GM19468 (cell line): ENCODE measurements around the gene SEC22A.
"Not testable (repeated sequence)": the region's sequence is repeated elsewhere in the genome, so short reads cannot be mapped to it uniquely, and the experiment has no call there.

Source experiments
- ATAC-seq: cut with Tn5 transposase; IDR thresholded peaks from one replicate; pipeline ENCODE4 v1.9.1; 2021; ENCODE audit warnings: mild to moderate bottlenecking, moderate library complexity, moderate number of reproducible peaks; ENCODE audit not compliant: unreplicated experiment; ENCODE audit errors: extremely low read depth

The SEC22A gene

DNA sequence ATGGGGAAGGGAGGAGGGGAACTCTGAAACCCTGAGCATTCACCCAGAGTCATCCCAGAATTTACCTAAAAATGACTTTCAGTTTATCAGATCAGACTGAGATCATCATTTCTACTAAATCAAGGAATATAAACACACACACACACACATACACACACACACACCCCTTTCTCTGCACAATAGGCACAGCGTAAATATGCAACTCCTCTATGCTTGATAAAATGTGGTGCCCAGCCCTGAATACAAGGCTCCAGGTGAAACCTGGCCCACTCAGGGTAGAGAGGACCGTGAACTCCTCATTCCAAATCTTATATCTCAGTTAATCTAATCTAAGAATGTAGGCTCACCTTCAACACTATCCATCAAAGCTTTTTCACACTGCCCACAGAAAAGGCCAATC, 31.8 kb upstream of the SEC22A start:
- no peak for ATAC-seq

DNA sequence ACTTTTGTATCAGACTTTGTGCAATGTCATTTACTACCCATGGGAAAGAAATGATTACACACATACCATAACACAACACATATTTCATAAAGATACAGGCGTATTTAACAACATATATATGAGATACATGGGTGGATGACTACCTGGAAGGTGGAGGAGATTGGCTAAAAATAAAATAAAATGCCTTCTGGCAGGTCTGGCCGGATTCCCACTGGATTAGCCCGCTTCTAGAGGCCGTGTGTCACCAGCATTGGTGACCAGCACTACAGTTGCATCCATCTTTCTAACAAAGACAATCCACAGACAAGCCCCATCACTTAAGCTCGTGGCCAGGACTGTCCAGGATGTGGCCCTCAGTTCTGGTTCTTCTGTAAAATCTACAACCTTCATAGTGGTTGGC, 21.0 kb upstream of the SEC22A start:
- no peak for ATAC-seq

DNA sequence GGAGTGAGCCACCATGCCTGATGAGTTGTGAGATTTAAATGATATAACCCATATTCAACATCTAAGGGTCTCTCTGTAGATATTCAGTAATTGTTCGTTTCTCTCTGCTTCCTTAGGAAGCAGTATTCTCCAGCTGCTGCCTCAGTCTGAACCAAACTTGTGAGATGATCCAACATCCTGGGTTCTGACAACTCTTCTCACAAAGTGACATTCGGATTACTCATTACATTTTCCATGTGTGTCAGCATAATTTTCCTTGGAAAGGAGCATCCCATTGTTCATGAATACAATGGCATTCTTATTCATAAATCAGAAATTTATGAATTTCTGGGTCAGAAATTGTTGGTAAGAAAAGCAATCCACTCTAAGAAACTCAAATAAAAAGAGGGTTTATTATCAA, 15.0 kb upstream of the SEC22A start:
- ATAC-seq: no peak

GRCh38 chr3:123188058-123188457, 13.7 kb upstream of the SEC22A start:
- no peak for ATAC-seq

DNA sequence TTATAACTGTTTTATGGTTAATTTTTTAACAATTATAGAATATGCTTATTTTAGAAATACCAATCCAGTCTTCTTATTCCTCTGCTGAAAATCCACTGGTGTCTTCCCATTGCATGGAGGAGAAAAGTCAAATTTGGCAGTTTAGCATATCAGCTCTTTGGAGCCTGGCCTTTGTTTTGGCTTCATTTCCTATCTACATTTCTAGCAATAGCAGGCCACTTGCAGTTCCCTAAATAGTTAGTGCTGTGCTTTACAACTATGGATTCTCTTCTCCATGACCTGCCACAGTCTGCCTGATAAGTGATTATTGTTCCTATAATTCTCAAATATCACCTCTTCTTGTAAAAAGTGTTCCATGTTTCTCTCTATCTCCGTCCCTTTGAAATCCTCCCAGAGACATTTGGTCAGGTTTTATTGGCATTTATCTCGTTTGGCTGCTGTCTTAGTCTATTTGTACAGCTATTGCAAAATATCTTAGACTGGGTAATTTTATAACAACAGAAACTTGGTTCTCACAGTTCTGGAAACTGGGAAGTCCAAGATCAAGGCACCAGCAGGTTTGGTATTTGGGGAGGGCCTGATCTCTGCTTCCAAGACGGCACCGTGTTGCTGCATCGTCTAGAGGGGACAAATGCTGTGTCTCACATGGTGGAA, 8.2 kb upstream of the SEC22A start:
- no peak for ATAC-seq

- ATAC-seq: no peak
Observed at GRCh38 chr3:123194552-123194951, 7.2 kb upstream of the SEC22A start.

DNA sequence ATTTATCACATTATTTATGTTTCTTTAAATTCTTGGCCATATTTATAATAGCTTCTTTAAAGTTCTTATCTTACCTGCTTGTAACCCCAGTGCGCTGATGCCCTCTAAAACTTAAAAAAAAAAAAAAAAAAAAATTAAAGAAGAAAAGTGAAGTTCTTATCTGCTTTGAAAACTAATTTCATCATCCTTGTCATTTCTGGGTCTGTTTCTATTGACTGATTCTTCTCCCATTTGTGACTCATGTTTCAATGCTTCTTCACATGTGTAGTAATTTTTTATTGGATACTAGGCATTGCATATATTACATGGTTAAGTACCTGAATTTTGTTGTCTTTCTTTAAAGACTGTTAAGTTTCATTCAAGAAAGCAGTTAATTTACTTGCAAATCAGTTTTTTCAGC, 3.4 kb upstream of the SEC22A start:
- ATAC-seq: no peak

DNA sequence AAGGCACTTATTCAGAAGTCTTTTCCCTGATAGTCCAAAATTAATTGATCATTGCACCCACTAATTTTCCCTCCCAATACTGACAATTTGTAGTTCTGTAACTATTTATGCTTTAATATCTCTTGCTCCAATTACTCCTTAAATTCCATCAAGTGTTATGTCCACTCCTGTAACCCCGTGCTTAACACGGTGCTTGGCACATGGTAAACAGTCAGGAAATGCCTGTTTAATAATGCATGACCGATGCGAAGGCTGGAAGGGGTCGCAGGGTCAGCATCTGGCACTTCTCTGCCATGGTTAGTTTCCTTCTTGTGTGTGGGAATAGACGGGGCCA, 553 bp upstream of the SEC22A start:
- ATAC-seq: no peak

DNA sequence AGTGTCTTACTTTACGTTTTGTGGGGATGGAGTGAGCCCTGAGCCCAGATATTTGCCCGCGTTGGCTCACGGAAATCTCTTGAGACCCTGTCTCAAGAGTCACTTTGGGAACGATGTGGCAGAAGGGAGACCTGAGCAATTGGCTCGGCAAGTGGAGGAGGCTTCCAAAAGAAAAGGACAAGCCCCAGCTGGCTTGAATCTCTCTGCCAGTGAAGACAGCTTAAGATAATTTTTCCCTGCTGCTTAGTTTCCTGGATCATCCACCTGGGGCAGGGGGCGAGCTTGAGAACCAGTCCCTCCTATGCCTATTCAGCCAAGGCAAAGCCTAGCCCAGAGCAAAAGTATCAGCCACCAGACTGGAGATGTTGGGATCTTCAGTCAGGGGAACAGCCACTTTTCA, 708 bp downstream of the SEC22A start:
- ATAC-seq: no peak

GRCh38 chr3:123218990-123219389, 17.2 kb downstream of the SEC22A start:
- ATAC-seq: no peak

DNA sequence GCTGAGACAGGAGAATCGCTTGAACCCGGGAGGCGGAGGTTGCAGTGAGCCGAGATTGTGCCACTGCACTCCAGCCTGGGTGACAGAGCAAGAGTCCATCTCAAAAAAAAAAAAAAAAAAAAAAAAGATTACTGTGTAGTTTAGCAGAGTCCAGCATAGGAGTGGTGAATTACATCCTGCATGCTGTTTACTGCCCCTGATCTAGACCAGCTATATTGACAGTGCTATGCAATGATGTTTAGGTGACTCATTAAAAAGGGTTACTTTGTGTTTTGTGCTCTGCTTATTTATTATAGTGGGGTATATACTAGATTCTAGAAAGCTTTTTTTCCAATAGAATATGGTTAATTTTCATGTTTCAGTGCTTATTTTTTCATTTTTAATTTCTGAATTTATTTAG, 19.6 kb downstream of the SEC22A start:
- ATAC-seq: not testable (repeated sequence)

- no peak for ATAC-seq
Observed at GRCh38 chr3:123225016-123225415, 23.3 kb downstream of the SEC22A start.

DNA sequence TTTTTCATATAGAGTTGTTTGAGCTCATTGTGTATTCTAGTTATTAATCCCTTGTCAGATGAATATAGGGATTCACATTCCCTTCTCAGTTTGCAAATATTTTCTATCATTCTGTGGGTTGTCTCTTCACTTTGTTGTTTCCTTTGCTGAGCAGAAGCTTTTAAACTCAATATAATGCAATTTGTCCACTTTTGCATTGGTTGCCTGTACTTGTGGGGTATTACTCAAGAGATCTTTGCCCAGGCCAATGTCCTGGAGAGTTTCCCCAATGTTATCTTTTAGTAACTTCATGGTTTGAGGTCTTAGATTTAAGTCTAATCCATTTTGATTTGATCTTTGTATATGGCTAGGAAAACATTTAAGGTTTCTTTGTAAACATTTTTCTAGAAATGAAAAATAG, 24.8 kb downstream of the SEC22A start:
- ATAC-seq: no peak

- ATAC-seq: no peak
Observed at GRCh38 chr3:123229145-123229544, 27.4 kb downstream of the SEC22A start.

DNA sequence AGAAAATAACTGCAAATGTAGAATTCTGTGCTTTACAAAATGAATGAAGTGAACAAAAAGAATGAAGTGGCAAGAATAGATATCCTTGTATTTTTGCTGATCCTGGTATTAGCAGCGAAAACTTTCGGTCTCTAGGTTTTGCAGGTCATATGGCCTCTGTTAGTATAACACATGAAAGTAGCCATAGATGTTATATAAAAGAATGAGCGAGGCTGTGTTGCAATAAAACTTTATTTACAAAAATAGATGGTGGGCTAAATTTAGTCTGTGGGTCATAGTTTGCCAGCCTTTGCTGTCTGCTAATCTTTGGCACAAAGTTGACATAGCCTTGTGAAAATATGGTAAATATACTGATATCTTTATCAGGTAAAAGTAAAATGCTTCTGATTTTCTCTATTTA, 35.2 kb downstream of the SEC22A start:
- ATAC-seq: no peak

DNA sequence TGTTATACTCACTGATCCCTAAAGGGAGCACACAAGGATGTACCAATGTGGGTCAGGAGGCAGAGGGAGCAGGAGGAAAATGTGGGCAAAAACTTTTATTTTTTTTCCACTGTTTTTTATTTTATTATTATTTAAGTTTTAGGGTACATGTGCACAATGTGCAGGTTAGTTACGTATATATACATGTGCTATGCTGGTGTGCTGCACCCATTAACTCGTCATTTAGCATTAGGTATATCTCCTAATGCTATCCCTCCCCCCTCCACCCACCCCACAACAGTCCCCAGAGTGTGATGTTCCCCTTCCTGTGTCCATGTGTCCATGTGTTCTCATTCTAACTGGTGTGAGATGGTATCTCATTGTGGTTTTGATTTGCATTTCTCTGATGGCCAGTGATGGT, 37.4 kb downstream of the SEC22A start:
- not testable (repeated sequence) for ATAC-seq

GRCh38 chr3:123239756-123240155, 38.0 kb downstream of the SEC22A start:
- ATAC-seq: no peak

- ATAC-seq: no peak
Observed at GRCh38 chr3:123244128-123244527, 42.4 kb downstream of the SEC22A start.

- no peak for ATAC-seq
Observed at GRCh38 chr3:123246866-123247265, 45.1 kb downstream of the SEC22A start.

GRCh38 chr3:123256256-123256655, 54.5 kb downstream of the SEC22A start:
- no peak for ATAC-seq

DNA sequence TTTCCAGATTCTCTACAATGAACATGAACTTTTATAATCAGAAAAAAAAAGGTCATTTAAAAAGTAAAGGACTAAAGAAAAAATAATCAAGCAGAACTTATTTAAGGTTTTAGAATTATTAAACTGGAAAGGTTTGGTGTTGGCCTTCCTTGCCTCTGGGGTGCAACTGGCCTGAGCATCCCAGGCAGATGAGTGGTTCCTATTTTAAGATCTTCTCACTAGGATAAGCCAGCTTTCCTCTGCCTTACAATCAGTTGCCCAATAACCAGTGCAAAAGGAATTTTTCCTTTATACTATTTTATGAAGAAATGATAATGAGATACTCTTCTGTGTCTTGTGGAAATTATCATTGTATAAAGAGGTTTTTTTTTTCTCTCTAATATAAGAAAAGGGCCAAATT, 56.6 kb downstream of the SEC22A start:
- no peak for ATAC-seq

- ATAC-seq: no peak
Observed at GRCh38 chr3:123258811-123259420, 57.2 kb downstream of the SEC22A start.
